SKM-1 (cell line): ENCODE measurements around the gene HOGA1.
"Not testable (repeated sequence)": the region's sequence is repeated elsewhere in the genome, so short reads cannot be mapped to it uniquely, and the experiment has no call there.

ENCODE experiments used
- DNase-seq: peaks from one replicate; lab custom pipeline; 2025; ENCODE audit not compliant: unreplicated experiment; lab: John Stamatoyannopoulos, UW

The HOGA1 gene

GRCh38 chr10:97607095-97607636 lies 23.0 kb downstream of the HOGA1 start:
- no peak for DNase-seq

DNA sequence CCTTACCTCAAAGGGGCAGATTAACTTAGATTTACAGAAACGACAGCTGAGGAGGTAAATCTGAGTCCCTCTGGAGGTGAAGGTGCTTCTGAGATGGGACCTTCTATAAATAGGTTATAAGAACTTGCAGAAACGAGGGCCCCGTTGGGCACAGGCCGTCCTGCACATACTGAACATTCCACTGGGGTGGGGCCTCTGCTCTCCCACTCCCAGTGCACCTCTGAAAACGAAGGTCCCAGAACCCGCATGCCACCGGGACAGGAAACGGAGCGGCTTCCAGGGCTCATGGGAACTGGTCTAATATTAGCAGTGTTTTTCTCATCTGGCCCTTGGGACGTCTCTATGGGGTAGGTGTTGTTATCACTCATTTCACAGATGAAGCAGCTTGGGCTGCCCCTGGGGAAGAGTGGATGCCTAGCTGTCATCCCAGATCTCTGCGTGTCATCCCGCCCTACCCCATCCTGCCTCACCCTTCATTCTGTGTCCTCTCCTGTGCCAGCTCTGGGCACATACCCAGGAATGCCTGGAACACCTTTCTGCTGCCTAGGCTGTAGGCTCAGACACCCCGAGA lies 24.9 kb downstream of the HOGA1 start:
- no peak for DNase-seq

DNA sequence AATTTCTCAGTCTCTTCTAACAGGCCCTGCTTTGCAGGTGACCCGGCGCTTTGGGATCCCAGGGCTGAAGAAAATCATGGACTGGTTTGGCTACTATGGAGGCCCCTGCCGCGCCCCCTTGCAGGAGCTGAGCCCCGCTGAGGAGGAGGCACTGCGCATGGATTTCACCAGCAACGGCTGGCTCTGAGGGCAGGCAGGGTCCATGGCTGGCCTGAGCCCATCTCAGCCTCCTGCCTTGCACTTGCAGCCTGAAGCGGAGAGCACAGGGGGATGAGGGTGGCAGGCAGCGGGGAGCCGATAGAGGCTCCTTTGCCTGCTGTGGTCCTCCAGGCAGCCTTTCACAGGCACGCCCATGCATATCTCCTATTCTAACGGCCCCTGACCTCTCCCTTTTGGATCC lies 27.3 kb downstream of the HOGA1 start:
- DNase-seq, result no peak

- DNase-seq, result no peak
Measured at GRCh38 chr10:97612386-97612785, 28.2 kb downstream of the HOGA1 start.

DNA sequence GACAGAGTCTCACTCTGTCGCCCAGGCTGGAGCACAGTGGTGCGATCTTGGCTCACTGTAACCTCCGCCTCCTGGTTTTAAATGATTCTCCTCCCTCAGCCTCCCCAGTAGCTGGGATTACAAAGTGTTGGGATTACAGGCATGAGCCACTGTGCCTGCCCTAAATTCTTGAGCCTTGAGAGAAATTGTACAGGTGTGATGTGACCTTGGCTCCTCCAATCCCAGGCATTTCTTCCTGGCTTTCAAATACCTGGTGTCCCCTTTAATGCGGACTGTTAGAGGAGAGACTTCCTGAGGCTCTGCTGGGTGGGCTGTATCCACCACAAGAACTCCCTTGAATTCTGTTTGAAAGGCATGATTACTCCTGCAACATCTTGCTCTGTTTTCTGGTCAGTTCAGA lies 34.1 kb downstream of the HOGA1 start:
- DNase-seq, result no peak

GRCh38 chr10:97618733-97619132 lies 34.5 kb downstream of the HOGA1 start:
- DNase-seq, result no peak

- no peak for DNase-seq
Measured at GRCh38 chr10:97623277-97623676, 39.1 kb downstream of the HOGA1 start.

GRCh38 chr10:97627731-97628130 lies 43.5 kb downstream of the HOGA1 start:
- DNase-seq, result no peak

DNA sequence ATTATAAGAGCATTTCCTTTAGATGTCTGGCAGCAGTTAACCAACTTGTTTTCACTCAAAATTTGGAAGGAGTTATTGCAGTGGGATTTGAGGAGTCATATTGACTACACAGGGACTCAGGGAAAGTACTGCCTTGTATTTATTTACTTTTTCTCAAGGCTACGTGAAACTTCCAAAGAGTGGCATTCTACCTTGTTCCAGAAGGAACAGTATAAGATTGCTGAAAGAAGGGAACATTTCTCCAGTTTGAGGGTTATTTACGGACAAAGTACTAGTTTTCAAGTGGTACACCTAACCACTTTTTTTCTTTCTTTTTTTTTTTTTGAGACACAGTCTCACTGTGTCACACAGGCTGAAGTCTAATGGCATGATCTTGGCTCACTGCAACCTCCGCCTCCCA lies 44.0 kb downstream of the HOGA1 start:
- DNase-seq, result no peak

GRCh38 chr10:97629289-97629688 lies 45.1 kb downstream of the HOGA1 start:
- no peak for DNase-seq

- DNase-seq, result no peak
Measured at GRCh38 chr10:97631098-97631497, 46.9 kb downstream of the HOGA1 start.

- peak; percentile 71 for DNase-seq
Measured at GRCh38 chr10:97632949-97633884, 49.0 kb downstream of the HOGA1 start, which contains the start of gene MORN4. MORN4 (minus strand) TSS chr10:97633500; CDS start chr10:97619653, 13,847 bp downstream.

DNA sequence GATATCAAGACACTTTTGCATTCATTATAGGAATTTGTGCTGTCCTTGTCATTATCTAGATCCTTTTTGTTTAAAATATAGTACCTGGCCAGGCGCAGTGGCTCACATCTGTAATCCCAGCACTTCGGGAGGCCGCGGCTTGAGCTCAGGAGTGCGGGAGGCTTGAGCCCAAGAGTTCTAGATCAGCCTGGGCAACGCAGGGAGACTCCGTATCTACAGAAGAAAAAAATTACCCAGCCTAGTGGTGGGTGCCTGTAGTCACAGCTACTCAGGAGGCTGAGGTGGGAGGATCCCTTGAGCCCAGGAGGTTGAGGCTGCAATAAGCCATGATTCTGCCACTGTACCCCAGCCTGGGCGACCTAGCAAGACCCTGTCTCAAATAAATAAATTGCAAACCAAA lies 49.7 kb downstream of the HOGA1 start:
- DNase-seq, result no peak

- DNase-seq, result no peak
Measured at GRCh38 chr10:97635577-97635976, 51.4 kb downstream of the HOGA1 start.

- not testable (repeated sequence) for DNase-seq
Measured at GRCh38 chr10:97639090-97639489, 54.9 kb downstream of the HOGA1 start.

DNA sequence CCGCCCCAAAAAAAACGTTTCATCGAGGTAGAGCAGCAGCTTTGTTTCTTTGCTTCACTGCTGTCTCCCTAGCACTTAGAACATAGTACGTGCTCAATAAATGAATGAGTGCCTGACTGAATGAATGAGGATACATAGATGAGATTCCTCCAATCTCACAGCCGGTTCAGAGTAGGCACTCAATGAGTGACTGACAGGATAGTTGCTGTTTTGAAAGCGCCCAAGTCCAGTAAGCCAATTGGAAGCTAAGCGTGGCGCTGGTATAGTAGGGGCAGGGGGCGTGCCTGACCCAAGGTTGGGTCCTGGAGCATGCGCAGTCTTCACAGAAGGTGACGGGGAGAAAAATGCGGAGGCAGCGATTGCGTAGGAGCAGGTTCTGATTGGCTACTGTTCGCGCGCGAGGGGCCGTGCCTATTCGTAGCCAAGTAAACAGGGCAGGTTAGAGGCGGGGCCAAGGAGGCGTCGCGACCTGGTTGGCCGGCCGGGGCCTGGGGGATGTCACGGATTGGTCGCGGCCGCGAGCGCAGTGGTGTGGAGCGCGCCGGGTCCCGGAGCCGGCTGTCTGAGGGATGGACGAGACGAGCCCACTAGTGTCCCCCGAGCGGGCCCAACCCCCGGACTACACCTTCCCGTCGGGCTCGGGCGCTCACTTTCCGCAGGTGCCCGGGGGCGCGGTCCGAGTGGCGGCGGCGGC lies 56.1 kb downstream of the HOGA1 start, which contains the start of gene PI4K2A:
Gene PI4K2A, plus strand, starts transcription at position 498 of the 694 bp plus-strand sequence. Its CDS starts 72 bp downstream, at position 570.
- DNase-seq, result peak; percentile 98

DNA sequence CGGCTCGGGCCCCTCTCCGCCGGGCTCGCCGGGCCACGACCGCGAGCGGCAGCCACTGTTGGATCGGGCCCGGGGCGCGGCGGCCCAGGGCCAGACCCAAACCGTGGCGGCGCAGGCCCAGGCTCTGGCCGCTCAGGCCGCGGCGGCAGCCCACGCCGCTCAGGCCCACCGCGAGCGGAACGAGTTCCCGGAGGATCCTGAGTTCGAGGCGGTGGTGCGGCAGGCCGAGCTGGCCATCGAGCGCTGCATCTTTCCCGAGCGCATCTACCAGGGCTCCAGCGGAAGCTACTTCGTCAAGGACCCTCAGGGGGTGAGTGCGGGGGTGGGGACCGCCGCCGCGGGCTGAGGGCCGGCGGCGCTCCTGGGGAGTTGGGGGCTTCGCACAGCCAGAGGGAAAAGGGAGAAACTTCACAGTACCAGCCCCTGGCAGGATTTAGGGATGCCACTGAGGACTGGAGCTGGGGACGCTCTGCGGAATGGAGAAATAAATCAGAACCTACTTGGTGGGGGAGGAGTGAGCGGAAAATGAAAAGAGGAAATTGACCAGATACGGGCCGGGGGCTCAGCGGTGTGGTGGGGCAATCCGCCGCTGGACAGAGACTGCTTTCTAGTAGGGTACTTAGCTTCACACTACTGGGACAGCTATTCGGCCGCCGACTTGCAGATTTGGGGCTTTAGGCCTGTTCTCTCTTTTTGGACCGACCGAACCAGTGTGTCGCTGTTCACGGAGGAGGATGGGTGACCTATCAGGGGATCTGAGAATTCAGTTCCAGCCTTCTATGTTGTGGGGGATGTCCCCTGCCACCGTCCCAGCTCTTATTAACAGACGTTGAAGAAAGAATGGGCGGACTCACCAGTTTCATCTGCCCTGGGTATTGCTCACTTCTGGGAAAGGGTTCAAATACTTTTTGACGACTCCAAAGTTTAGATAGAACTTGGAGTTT lies 57.0 kb downstream of the HOGA1 start:
- no peak for DNase-seq

GRCh38 chr10:97642471-97643159 lies 58.4 kb downstream of the HOGA1 start:
- DNase-seq, result not testable (repeated sequence)

GRCh38 chr10:97643441-97643985 lies 59.3 kb downstream of the HOGA1 start:
- no peak for DNase-seq
